Mesenchymal stem cell (in vitro differentiated cells and primary cell): ENCODE results near the gene NRXN3.

Experiments
- DNase-seq: peaks from one replicate; pipeline ENCODE4 v3.0.0-alpha.2; 2013
- H2AFZ ChIP-seq: one replicate; pipeline ENCODE4 v1.6.1; 2013; ENCODE audit warnings: low read depth, mild to moderate bottlenecking, control low read depth, inconsistent platforms, low read length, moderate library complexity
- H2AK5ac ChIP-seq: 2 replicates; pipeline ENCODE4 v1.6.1; 2013; ENCODE audit warnings: low read length, moderate library complexity, mild to moderate bottlenecking, inconsistent platforms; ENCODE audit not compliant: severe bottlenecking
- H2BK120ac ChIP-seq: one replicate; pipeline ENCODE4 v1.6.1; 2013; ENCODE audit warnings: low read depth, mild to moderate bottlenecking, inconsistent platforms, low read length, moderate library complexity
- H2BK12ac ChIP-seq, 2 experiments: one replicate each; pipeline ENCODE4 v1.6.1; 2013; ENCODE audit warnings: inconsistent platforms in 2 of 2, low read length in 2 of 2, mild to moderate bottlenecking in 2 of 2, moderate library complexity in 2 of 2, control low read depth in 1 of 2
- H2BK15ac ChIP-seq: one replicate; pipeline ENCODE4 v1.6.1; 2013; ENCODE audit warnings: mild to moderate bottlenecking, low read depth, inconsistent platforms; ENCODE audit not compliant: poor library complexity, severe bottlenecking
- H2BK5ac ChIP-seq: 2 replicates; pipeline ENCODE4 v1.6.1; 2013; ENCODE audit warnings: low read depth, mild to moderate bottlenecking, low read length, control low read depth, inconsistent platforms; ENCODE audit not compliant: poor library complexity, severe bottlenecking
- H3K14ac ChIP-seq, 2 experiments: one replicate each; pipeline ENCODE4 v1.6.1; 2013; ENCODE audit warnings: inconsistent platforms in 2 of 2, low read length in 2 of 2, control low read depth in 1 of 2, mild to moderate bottlenecking in 1 of 2, moderate library complexity in 1 of 2
- H3K18ac ChIP-seq, 2 experiments: one replicate each; pipeline ENCODE4 v1.6.1; 2013; ENCODE audit warnings: inconsistent platforms in 2 of 2, low read length in 2 of 2, control low read depth in 1 of 2, low read depth in 1 of 2, mild to moderate bottlenecking in 1 of 2
- H3K23ac ChIP-seq, 2 experiments: one replicate each; pipeline ENCODE4 v1.6.1; 2013; ENCODE audit warnings: inconsistent platforms in 2 of 2, low read length in 2 of 2, mild to moderate bottlenecking in 2 of 2, moderate library complexity in 2 of 2, control low read depth in 1 of 2
- H3K27ac ChIP-seq: 2 replicates; pipeline ENCODE4 v1.5.1; 2013; ENCODE audit warnings: mild to moderate bottlenecking, moderate library complexity, low read length, control low read depth, inconsistent platforms; ENCODE audit not compliant: poor library complexity, severe bottlenecking
- H3K27me3 ChIP-seq, 2 experiments: 2 replicates each; pipeline versions ENCODE4 v1.6.1 to v1.7.0; 2013; ENCODE audit warnings: low read length in 2 of 2, mild to moderate bottlenecking in 2 of 2, moderate library complexity in 2 of 2, control low read depth in 1 of 2, inconsistent platforms in 1 of 2; ENCODE audit not compliant: control insufficient read depth in 1 of 2, insufficient read depth in 1 of 2
- H3K36me3 ChIP-seq, 2 experiments: 2 replicates each; pipeline versions ENCODE4 v1.6.1 to v1.7.0; 2013; ENCODE audit warnings: low read length in 2 of 2, control low read depth in 1 of 2, inconsistent platforms in 1 of 2, low read depth in 1 of 2, mild to moderate bottlenecking in 1 of 2; ENCODE audit not compliant: insufficient read depth in 2 of 2, control insufficient read depth in 1 of 2
- H3K4ac ChIP-seq, 2 experiments: one replicate each; pipeline ENCODE4 v1.6.1; 2013; ENCODE audit warnings: inconsistent platforms in 2 of 2, low read length in 2 of 2, mild to moderate bottlenecking in 2 of 2, moderate library complexity in 2 of 2, control low read depth in 1 of 2, low read depth in 1 of 2
- H3K4me1 ChIP-seq: 2 replicates; pipeline ENCODE4 v1.6.1; 2013; ENCODE audit warnings: low read depth, low read length, control low read depth; ENCODE audit not compliant: control insufficient read depth, insufficient read depth
- H3K4me2 ChIP-seq: 2 replicates; pipeline ENCODE4 v1.6.1; 2013; ENCODE audit warnings: low read length, mild to moderate bottlenecking, inconsistent platforms; ENCODE audit not compliant: poor library complexity, severe bottlenecking
- H3K4me3 ChIP-seq, 2 experiments: 2 replicates each; pipeline versions ENCODE4 v1.5.1 to v1.7.0; 2013; ENCODE audit warnings: low read length in 2 of 2, mild to moderate bottlenecking in 2 of 2, control low read depth in 1 of 2, low read depth in 1 of 2; ENCODE audit not compliant: insufficient read depth in 1 of 2
- H3K79me1 ChIP-seq: replicated peaks from 2 replicates; pipeline ENCODE4 v1.6.1; 2013; ENCODE audit warnings: mild to moderate bottlenecking, control low read depth, low read length, inconsistent platforms; ENCODE audit not compliant: poor library complexity, severe bottlenecking
- H3K9ac ChIP-seq: 2 replicates; pipeline ENCODE4 v1.7.0; 2013; ENCODE audit warnings: mild to moderate bottlenecking, low read length, moderate library complexity
- H3K9me3 ChIP-seq: 2 replicates; pipeline ENCODE4 v1.7.0; 2013; ENCODE audit warnings: mild to moderate bottlenecking, low read length; ENCODE audit not compliant: control insufficient read depth
- H4K8ac ChIP-seq: one replicate; pipeline ENCODE4 v1.6.1; 2013; ENCODE audit warnings: inconsistent platforms, mild to moderate bottlenecking, low read length, moderate library complexity
- H4K91ac ChIP-seq: one replicate; pipeline ENCODE4 v1.6.1; 2013; ENCODE audit warnings: mild to moderate bottlenecking, low read length, inconsistent platforms
- WGBS: methylation state at CpG from one replicate; pipeline ENCODE4 v1.1.7; 2013; ENCODE audit warnings: mixed read lengths; 5-methylcytosine and 5-hydroxymethylcytosine counted together

The NRXN3 gene

DNA sequence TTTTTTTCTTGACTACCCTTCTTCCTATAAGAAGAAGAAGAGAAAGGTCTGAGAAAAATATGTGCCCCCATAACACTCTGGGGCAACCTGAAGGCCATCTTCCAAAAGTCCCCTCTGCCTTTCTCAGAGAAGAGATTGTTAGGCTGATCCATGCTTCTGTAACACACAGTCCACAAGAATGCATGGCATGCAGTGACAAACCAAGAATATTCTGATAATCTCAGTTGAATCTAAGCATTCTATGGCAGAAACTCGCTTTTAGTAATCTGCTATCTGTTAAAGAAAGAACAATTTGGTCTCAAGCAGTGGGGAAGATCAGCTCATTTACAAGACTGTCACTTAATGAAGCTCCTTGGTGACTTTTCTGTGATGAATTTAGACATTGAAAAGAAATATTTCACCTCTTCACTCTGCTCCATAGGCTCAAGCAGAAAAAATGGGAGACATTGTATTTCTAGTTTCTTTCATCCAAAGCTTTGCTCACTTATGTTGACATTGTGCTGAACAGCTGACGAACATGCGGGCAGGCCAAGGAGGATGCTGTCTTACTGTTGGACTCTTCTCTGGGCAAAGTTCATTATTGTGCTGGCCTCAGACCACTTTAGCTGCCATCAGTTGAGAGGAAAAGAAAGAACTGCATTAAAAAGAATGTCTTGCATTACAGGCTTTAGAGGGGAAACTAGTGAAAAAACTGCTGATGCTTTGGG is 1084.0 kb downstream of the NRXN3 start:
- DNase-seq, result peak; percentile 33
- Histone ChIP-seq H3K9ac (no peak overlapping the region), H3K23ac (no peak overlapping the region), H3K4me1 (no peaks in the 10 kb centered on the region), H3K4me3 (no peak overlapping the region), H2BK120ac (no peak overlapping the region), H3K4me2 (no peak overlapping the region), H3K9me3 (no peaks in the 10 kb centered on the region), H3K79me1 (no peaks in the 10 kb centered on the region), H2BK12ac (no peak overlapping the region), H3K27me3 (no peaks in the 10 kb centered on the region), H2AK5ac (no peak overlapping the region), H3K4ac (no peak overlapping the region), H2AFZ (no peak overlapping the region), H2BK5ac (no peak overlapping the region), H2BK15ac (no peak overlapping the region), H3K36me3 (no peaks in the 10 kb centered on the region), H3K18ac (no peak overlapping the region), H4K91ac (no peak overlapping the region), H3K14ac (no peak overlapping the region), H3K27ac (peak overlapping the region; percentile 1), H4K8ac (no peak overlapping the region)
- WGBS, result 90% methylated on average over 2 of the region's 3 CpGs

DNA sequence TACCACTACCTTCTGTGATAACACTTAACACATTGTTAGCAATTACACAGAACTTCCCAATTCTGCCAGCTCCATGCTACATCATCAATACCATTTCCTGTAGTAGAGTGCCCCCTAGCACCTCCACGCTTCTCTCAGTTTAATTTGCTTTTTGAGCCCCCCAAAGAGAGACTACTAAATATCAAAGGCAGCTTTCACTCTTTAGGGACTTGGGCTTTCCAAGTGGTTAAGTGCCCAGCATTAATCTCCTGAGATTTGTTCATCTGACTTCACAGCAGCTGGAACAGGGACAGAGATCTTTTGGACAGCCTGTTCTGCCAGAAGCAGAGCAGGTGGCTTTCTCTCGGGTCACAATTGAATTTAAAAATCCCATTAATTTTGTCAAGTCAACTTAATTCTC is 1086.2 kb downstream of the NRXN3 start:
- no peak overlapping the region for H3K18ac ChIP-seq
- H3K23ac ChIP-seq, result no peak overlapping the region
- H3K4ac ChIP-seq, result no peak overlapping the region
- DNase-seq, result no peak
- peaks cover 0 to 5% of the 10 kb centered on the region in 2 experiments for H3K27me3 ChIP-seq
- no peak overlapping the region for H3K27ac ChIP-seq
- H3K4me3 ChIP-seq, result no peak overlapping the region
- no peak overlapping the region for H3K9ac ChIP-seq
- no peak overlapping the region for H2BK5ac ChIP-seq
- no peak overlapping the region for H3K14ac ChIP-seq
- H2BK12ac ChIP-seq, result no peak overlapping the region
- H3K79me1 ChIP-seq, result no peaks in the 10 kb centered on the region
- no peak overlapping the region for H4K91ac ChIP-seq
- H3K9me3 ChIP-seq, result no peaks in the 10 kb centered on the region
- no peak overlapping the region for H2BK120ac ChIP-seq
- no peak overlapping the region for H3K4me2 ChIP-seq
- H2AFZ ChIP-seq, result no peak overlapping the region
- no peaks in the 10 kb centered on the region for H3K36me3 ChIP-seq
- no peak overlapping the region for H2BK15ac ChIP-seq
- no peak overlapping the region for H2AK5ac ChIP-seq
- H4K8ac ChIP-seq, result no peak overlapping the region
- no peaks in the 10 kb centered on the region for H3K4me1 ChIP-seq
- WGBS, result 48% methylated on average over 1 of the region's 2 CpGs

GRCh38 chr14:79260406-79260805 is 1090.2 kb downstream of the NRXN3 start:
- no peak overlapping the region for H3K23ac ChIP-seq
- no peak overlapping the region for H3K14ac ChIP-seq

GRCh38 chr14:79265366-79265946 is 1095.3 kb downstream of the NRXN3 start:
- Histone ChIP-seq H2AK5ac (no peak overlapping the region), H2BK5ac (no peak overlapping the region), H2BK120ac (no peak overlapping the region), H3K9me3 (no peaks in the 10 kb centered on the region), H3K4me3 (no peak overlapping the region), H3K14ac (no peak overlapping the region), H2AFZ (no peak overlapping the region), H2BK12ac (no peak overlapping the region), H4K91ac (no peak overlapping the region), H3K23ac (no peak overlapping the region), H3K27ac (no peak overlapping the region), H3K4me2 (no peak overlapping the region), H3K27me3 (peaks cover 0 to 5% of the 10 kb centered on the region in 2 experiments), H3K4ac (no peak overlapping the region), H3K36me3 (no peaks in the 10 kb centered on the region), H3K4me1 (no peaks in the 10 kb centered on the region), H3K79me1 (no peaks in the 10 kb centered on the region), H2BK15ac (no peak overlapping the region), H3K18ac (no peak overlapping the region), H4K8ac (no peak overlapping the region), H3K9ac (no peak overlapping the region)
- 70% methylated on average over 4 of the region's 4 CpGs for WGBS
- no peak for DNase-seq

More at GRCh38 chr14:79260406-79260805, 1090.2 kb downstream of the NRXN3 start:
- Histone ChIP-seq H3K9ac (no peak overlapping the region), H2BK5ac (no peak overlapping the region), H3K4me3 (no peak overlapping the region), H2BK12ac (no peak overlapping the region), H2AK5ac (no peak overlapping the region), H3K27me3 (peaks cover 0 to 5% of the 10 kb centered on the region in 2 experiments), H3K9me3 (no peaks in the 10 kb centered on the region), H3K4ac (no peak overlapping the region), H4K8ac (no peak overlapping the region), H3K27ac (no peak overlapping the region), H2BK15ac (no peak overlapping the region), H3K79me1 (no peaks in the 10 kb centered on the region), H3K36me3 (no peaks in the 10 kb centered on the region), H3K4me1 (no peaks in the 10 kb centered on the region), H2BK120ac (no peak overlapping the region), H2AFZ (no peak overlapping the region), H3K4me2 (no peak overlapping the region), H4K91ac (no peak overlapping the region), H3K18ac (no peak overlapping the region)
- DNase-seq, result no peak
- WGBS, result 90% methylated on average over 3 of the region's 3 CpGs
